Keratinocyte (primary cell): ENCODE data around the gene FBXO27. TPM values are rescaled to one million over a fixed set of nuclear protein-coding genes. Genes with fewer than 3 reads are reported as not detected.

Source experiments
- DNase-seq: peaks from one replicate; pipeline ENCODE4 v3.0.0-alpha.2; 2011; ENCODE audit warnings: low read depth, missing footprints, low spot score
- FAIRE-seq: peaks from 2 replicates; lab custom pipeline; 2011; peaks lifted over from hg19 to GRCh38; lab: Jason Lieb, UNC
- H2AFZ ChIP-seq: 2 replicates; pipeline ENCODE4 v1.6.0; 2012; ENCODE audit warnings: low read length, control low read depth, inconsistent platforms; ENCODE audit not compliant: control insufficient read depth
- H3K27ac ChIP-seq: 2 replicates; pipeline ENCODE4 v1.5.1; 2011; ENCODE audit warnings: low read length; ENCODE audit not compliant: control insufficient read depth, insufficient read depth
- H3K27me3 ChIP-seq: 3 replicates; pipeline ENCODE4 v1.6.0; 2011; ENCODE audit warnings: low read length; ENCODE audit not compliant: control insufficient read depth, insufficient read depth; ENCODE audit errors: extremely low read depth
- H3K36me3 ChIP-seq, 2 experiments: 2 replicates in 1 of 2; 3 replicates in 1 of 2; pipeline ENCODE4 v1.5.1; 2011; ENCODE audit warnings: low read length in 2 of 2, mild to moderate bottlenecking in 1 of 2; ENCODE audit not compliant: control insufficient read depth in 2 of 2, insufficient read depth in 2 of 2; ENCODE audit errors: extremely low read depth in 1 of 2
- H3K4me1 ChIP-seq: 3 replicates; pipeline ENCODE4 v1.5.1; 2011; ENCODE audit warnings: low read length; ENCODE audit not compliant: control insufficient read depth, insufficient read depth; ENCODE audit errors: extremely low read depth
- H3K4me2 ChIP-seq: 3 replicates; pipeline ENCODE4 v1.6.0; 2011; ENCODE audit warnings: low read depth, low read length; ENCODE audit not compliant: control insufficient read depth, insufficient read depth; ENCODE audit errors: extremely low read depth
- H3K4me3 ChIP-seq, 3 experiments: fragments of 200-600 bp in 1 of 3; sonication (generic) in 1 of 3; 2 replicates in 2 of 3; 3 replicates in 1 of 3; pipeline ENCODE4 v1.5.1; 2011 to 2016; ENCODE audit warnings: low read length in 3 of 3, mild to moderate bottlenecking in 3 of 3, control low read depth in 2 of 3, inconsistent platforms in 1 of 3, low read depth in 1 of 3, mixed read lengths in 1 of 3, mixed run types in 1 of 3, moderate library complexity in 1 of 3; ENCODE audit not compliant: control insufficient read depth in 2 of 3, insufficient read depth in 2 of 3; ENCODE audit errors: extremely low read depth in 1 of 3
- H3K79me2 ChIP-seq: 2 replicates; pipeline ENCODE4 v1.6.0; 2012; ENCODE audit warnings: low read length; ENCODE audit not compliant: control insufficient read depth, insufficient read depth
- H3K9ac ChIP-seq: 3 replicates; pipeline ENCODE4 v1.6.0; 2011; ENCODE audit warnings: low read length; ENCODE audit not compliant: control insufficient read depth, insufficient read depth; ENCODE audit errors: extremely low read depth
- H3K9me1 ChIP-seq: 3 replicates; pipeline ENCODE4 v1.6.0; 2011; ENCODE audit warnings: low read length; ENCODE audit not compliant: control insufficient read depth, insufficient read depth; ENCODE audit errors: extremely low read depth
- H3K9me3 ChIP-seq: 2 replicates; pipeline ENCODE4 v1.5.1; 2012; ENCODE audit warnings: low read depth, low read length; ENCODE audit not compliant: control insufficient read depth
- H4K20me1 ChIP-seq: 3 replicates; pipeline ENCODE4 v1.6.0; 2011; ENCODE audit warnings: low read length; ENCODE audit not compliant: control insufficient read depth, insufficient read depth; ENCODE audit errors: extremely low read depth
- EZH2 ChIP-seq: IDR thresholded peaks from one replicate; pipeline ENCODE4 v1.6.1; 2012; ENCODE audit warnings: inconsistent platforms, mild to moderate bottlenecking, low read length, moderate library complexity
- dilution Hi-C: fragments of 300-500 bp; cut with MboI; formaldehyde crosslinking; loops from one replicate; pipeline ENCODE4 v1.7.0; 2020; ENCODE audit warnings: low sequenced_read_pairs; ENCODE audit not compliant: extremely low pct_ligation_motif_present
- polyA plus RNA-seq, 5 experiments: library from polyadenylated mRNA; depleted of rRNA in 3 of 5; stranded (reverse) in 3 of 5; stranded (forward) in 1 of 5; unstranded in 1 of 5; fragments of >200 nt; gene quantifications; 1 replicate in 1 of 5; 2 replicates in 3 of 5; 3 replicates in 1 of 5; pipeline versions ENCODE4 v1.2.1 to v1.2.3, GENCODE V29; 2011 to 2012; ENCODE audit warnings: missing spikeins in 2 of 5, low read depth in 1 of 5, low replicate concordance in 1 of 5
- TF ChIP-seq, protein P1 (sequence below), 3 experiments: IDR thresholded peaks in 1 of 3; conservative IDR thresholded peaks in 1 of 3; optimal IDR thresholded peaks in 1 of 3; 2 replicates in 2 of 3; 3 replicates in 1 of 3; pipeline versions ENCODE3 to v1.5.1; 2011; ENCODE audit warnings: low read length in 3 of 3, mild to moderate bottlenecking in 3 of 3, moderate library complexity in 2 of 3, control low read depth in 1 of 3, inconsistent platforms in 1 of 3; ENCODE audit not compliant: insufficient read depth in 2 of 3; ENCODE audit errors: extremely low read depth in 1 of 3

FBXO27 gene
- polyA plus RNA-seq, 1 donor (not counting 4 experiments of a cell fraction or from before 2014, with no cell fraction given), result 4.4 TPM

GRCh38 chr19:39060171-39060570, 27.8 kb upstream of the FBXO27 start:
- Histone ChIP-seq H3K27ac (no peak overlapping the region), H3K9me3 (no peaks in the 10 kb centered on the region), H3K27me3 (no peaks in the 10 kb centered on the region), H2AFZ (no peak overlapping the region), H3K9me1 (no peaks in the 10 kb centered on the region), H3K4me3 (no peak overlapping the region), H4K20me1 (no peaks in the 10 kb centered on the region), H3K4me2 (no peak overlapping the region), H3K36me3 (no peaks in the 10 kb centered on the region), H3K4me1 (no peaks in the 10 kb centered on the region), H3K79me2 (no peaks in the 10 kb centered on the region), H3K9ac (no peak overlapping the region)
- TF ChIP-seq, protein P1, sequence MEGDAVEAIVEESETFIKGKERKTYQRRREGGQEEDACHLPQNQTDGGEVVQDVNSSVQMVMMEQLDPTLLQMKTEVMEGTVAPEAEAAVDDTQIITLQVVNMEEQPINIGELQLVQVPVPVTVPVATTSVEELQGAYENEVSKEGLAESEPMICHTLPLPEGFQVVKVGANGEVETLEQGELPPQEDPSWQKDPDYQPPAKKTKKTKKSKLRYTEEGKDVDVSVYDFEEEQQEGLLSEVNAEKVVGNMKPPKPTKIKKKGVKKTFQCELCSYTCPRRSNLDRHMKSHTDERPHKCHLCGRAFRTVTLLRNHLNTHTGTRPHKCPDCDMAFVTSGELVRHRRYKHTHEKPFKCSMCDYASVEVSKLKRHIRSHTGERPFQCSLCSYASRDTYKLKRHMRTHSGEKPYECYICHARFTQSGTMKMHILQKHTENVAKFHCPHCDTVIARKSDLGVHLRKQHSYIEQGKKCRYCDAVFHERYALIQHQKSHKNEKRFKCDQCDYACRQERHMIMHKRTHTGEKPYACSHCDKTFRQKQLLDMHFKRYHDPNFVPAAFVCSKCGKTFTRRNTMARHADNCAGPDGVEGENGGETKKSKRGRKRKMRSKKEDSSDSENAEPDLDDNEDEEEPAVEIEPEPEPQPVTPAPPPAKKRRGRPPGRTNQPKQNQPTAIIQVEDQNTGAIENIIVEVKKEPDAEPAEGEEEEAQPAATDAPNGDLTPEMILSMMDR (optimal IDR thresholded peaks at IDR 0.05 in 1 of 3, IDR thresholded peaks at IDR 0.05 in 1 of 3, conservative IDR thresholded peaks at IDR 0.05 in 1 of 3; ENCODE audit: extremely low read depth in 1 of 3, insufficient read depth in 2 of 3, low read length in 3 of 3), result no peak
- no peak for TF ChIP-seq EZH2
- dilution Hi-C loops, result no loop called here
- DNase-seq (no peak), FAIRE-seq (no peak)

- Histone ChIP-seq H3K36me3 (no peaks in the 10 kb centered on the region), H3K4me1 (no peaks in the 10 kb centered on the region), H3K9me3 (no peaks in the 10 kb centered on the region), H2AFZ (no peak overlapping the region), H3K9ac (no peak overlapping the region), H3K79me2 (no peaks in the 10 kb centered on the region), H4K20me1 (no peaks in the 10 kb centered on the region), H3K27me3 (no peaks in the 10 kb centered on the region), H3K9me1 (no peaks in the 10 kb centered on the region), H3K4me3 (no peak overlapping the region), H3K4me2 (no peak overlapping the region), H3K27ac (no peak overlapping the region)
- DNase-seq, result no peak
- no peak for FAIRE-seq
- TF ChIP-seq EZH2, result no peak
- TF ChIP-seq, protein P1 (optimal IDR thresholded peaks at IDR 0.05 in 1 of 3, IDR thresholded peaks at IDR 0.05 in 1 of 3, conservative IDR thresholded peaks at IDR 0.05 in 1 of 3; ENCODE audit: extremely low read depth in 1 of 3, insufficient read depth in 2 of 3, low read length in 3 of 3), result no peak
- dilution Hi-C loops, result no loop called here
Measured at GRCh38 chr19:39059302-39059701, 27.0 kb upstream of the FBXO27 start.
